ENCODE measurements around the gene VIM. TPM values are rescaled to one million over a fixed set of nuclear protein-coding genes. Genes with fewer than 3 reads are reported as not detected.

VIM gene
- total RNA-seq, 1 donor from 2014 or later: 375 TPM

DNA sequence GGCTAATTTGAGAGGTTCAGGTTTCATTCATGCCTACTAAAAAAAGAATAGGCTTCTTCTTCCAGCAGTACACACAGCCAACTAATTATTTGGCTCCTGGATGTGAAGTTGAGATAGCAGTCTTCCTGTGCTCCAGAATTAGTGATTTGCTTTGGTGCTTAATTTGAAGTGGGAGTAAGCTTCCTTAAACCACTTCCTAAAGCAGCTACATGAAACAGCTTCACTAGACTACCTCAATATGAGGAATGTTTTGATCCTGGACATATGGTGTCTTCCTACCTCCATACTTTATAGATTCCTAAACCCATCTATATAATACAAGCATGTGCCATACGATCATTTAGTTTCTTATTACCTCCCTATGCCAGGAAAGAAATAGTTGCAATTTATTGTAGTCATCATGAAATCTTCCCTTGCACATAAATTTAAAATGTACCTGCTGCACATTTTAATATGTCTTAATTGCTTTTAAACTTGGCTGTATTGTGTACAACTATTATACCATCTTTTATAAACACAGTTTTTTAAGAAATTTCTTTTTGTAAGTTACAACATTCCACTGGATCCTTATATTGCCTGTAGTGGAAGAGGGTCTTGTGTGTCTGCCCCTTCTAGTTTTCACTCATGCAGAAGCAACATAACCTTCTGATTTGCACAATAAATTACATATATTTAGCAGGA is 8.6 kb downstream of the VIM start:
- no peak for DNase-seq
- TF ChIP-seq, protein P1, sequence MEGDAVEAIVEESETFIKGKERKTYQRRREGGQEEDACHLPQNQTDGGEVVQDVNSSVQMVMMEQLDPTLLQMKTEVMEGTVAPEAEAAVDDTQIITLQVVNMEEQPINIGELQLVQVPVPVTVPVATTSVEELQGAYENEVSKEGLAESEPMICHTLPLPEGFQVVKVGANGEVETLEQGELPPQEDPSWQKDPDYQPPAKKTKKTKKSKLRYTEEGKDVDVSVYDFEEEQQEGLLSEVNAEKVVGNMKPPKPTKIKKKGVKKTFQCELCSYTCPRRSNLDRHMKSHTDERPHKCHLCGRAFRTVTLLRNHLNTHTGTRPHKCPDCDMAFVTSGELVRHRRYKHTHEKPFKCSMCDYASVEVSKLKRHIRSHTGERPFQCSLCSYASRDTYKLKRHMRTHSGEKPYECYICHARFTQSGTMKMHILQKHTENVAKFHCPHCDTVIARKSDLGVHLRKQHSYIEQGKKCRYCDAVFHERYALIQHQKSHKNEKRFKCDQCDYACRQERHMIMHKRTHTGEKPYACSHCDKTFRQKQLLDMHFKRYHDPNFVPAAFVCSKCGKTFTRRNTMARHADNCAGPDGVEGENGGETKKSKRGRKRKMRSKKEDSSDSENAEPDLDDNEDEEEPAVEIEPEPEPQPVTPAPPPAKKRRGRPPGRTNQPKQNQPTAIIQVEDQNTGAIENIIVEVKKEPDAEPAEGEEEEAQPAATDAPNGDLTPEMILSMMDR (IDR thresholded peaks at IDR 0.05; ENCODE audit: borderline replicate concordance): no peak
- Histone ChIP-seq H3K4me3 (peak overlapping the region; percentile 90), H3K9me3 (replicated peaks) (peaks cover under 1% of the 10 kb centered on the region), H3K27ac (replicated peaks) (peak overlapping the region; percentile 100), H3K36me3 (peaks cover 59% of the 10 kb centered on the region), H3K4me1 (peaks cover 56% of the 10 kb centered on the region), H3K27me3 (ENCODE audit: low read depth) (peaks cover 25% of the 10 kb centered on the region)
- intact Hi-C loops (cut with micrococcal nuclease): no loop called here

DNA sequence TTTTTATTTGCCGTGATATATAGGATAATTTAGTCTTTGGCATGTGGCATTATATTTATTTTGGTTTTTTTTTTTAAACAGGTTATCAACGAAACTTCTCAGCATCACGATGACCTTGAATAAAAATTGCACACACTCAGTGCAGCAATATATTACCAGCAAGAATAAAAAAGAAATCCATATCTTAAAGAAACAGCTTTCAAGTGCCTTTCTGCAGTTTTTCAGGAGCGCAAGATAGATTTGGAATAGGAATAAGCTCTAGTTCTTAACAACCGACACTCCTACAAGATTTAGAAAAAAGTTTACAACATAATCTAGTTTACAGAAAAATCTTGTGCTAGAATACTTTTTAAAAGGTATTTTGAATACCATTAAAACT is 9.1 kb downstream of the VIM start:
- Histone ChIP-seq H3K27me3 (ENCODE audit: low read depth) (peaks cover 19% of the 10 kb centered on the region), H3K36me3 (peaks cover 54% of the 10 kb centered on the region), H3K4me1 (peaks cover 51% of the 10 kb centered on the region), H3K4me3 (no peak overlapping the region), H3K9me3 (replicated peaks) (peaks cover 6% of the 10 kb centered on the region), H3K27ac (replicated peaks) (peak overlapping the region; percentile 100)
- TF ChIP-seq, protein P1 (IDR thresholded peaks at IDR 0.05; ENCODE audit: borderline replicate concordance): no peak
- intact Hi-C loops (cut with micrococcal nuclease): no loop called here
- no peak for DNase-seq

DNA sequence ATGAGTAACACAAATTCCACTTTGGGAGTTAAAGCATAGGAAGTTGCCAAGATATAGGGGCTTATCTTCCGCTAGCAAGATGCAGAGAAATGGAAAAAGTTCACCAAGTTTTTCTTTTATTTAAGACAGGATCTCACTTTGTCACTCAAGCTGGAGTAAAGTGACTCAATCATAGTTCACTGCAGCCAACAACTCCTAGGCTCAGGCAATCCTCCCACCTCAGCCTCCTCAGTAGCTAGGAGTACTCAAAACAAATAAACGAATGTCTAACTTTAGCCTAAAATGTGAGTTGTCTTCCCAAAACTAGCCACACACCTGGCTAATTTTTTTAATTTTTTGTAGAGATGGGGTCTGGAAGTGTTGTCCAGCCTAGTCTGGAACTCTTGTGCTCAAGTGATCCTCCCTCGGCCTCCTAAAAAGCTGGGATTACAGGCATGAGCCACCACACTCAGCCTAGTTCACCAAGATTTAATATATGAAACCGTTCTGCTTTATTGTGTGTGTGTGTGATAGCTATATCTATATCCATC is 9.9 kb downstream of the VIM start:
- Histone ChIP-seq H3K4me3 (no peak overlapping the region), H3K9me3 (replicated peaks) (peaks cover 6% of the 10 kb centered on the region), H3K27ac (replicated peaks) (no peak overlapping the region), H3K36me3 (peaks cover 46% of the 10 kb centered on the region), H3K27me3 (ENCODE audit: low read depth) (peaks cover 11% of the 10 kb centered on the region), H3K4me1 (peaks cover 43% of the 10 kb centered on the region)
- TF ChIP-seq, protein P1 (IDR thresholded peaks at IDR 0.05; ENCODE audit: borderline replicate concordance): no peak
- DNase-seq: no peak
- intact Hi-C loops (cut with micrococcal nuclease): no loop called here

DNA sequence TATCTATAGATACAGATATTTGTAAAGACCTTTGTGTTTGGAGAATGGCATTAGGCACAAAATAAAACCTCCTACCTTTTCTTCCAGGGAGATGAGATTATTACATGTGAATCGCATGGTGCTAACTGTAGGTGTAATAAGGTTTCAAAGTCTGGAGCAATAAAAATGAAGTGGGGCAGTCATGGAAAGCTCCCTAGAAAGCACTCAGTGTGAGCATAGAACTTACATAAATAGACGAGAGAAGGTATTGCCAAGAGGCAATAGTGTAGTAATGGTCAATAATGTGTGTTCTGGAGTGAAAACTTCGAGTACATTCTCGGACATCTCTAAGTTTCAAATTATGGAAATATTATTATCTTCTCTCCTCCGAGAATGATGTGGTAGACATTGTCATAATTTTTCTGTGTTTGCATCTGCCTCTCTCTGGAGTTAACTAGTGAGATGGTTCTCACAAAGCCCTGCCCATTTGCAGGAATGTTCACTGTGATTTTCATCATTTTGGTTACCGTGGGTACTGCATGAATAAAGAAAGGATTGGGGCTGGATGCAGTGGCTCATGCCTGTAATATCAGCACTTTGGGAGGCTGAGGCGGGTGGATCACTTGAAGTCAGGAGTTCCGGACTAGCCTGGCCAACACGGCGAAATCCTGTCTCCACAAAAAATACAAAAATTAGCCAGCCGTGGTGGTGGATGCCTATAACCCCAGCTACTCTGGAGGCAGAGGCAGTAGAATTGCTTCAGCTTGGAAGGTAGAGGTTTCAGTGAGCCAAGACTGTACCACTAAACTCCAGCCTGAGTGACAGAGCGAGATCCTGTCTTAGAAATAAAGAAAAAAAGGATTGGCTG is 10.6 kb downstream of the VIM start:
- peaks cover 6% of the 10 kb centered on the region for H3K27me3 ChIP-seq (ENCODE audit: low read depth)
- TF ChIP-seq, protein P1 (IDR thresholded peaks at IDR 0.05; ENCODE audit: borderline replicate concordance): no peak
- peaks cover 6% of the 10 kb centered on the region for H3K9me3 ChIP-seq (replicated peaks)
- H3K4me1 ChIP-seq: peaks cover 36% of the 10 kb centered on the region
- intact Hi-C loops (cut with micrococcal nuclease): no loop called here
- no peak overlapping the region for H3K4me3 ChIP-seq
- H3K27ac ChIP-seq (replicated peaks): peak overlapping the region; percentile 44
- DNase-seq: no peak
- H3K36me3 ChIP-seq: peaks cover 39% of the 10 kb centered on the region

DNA sequence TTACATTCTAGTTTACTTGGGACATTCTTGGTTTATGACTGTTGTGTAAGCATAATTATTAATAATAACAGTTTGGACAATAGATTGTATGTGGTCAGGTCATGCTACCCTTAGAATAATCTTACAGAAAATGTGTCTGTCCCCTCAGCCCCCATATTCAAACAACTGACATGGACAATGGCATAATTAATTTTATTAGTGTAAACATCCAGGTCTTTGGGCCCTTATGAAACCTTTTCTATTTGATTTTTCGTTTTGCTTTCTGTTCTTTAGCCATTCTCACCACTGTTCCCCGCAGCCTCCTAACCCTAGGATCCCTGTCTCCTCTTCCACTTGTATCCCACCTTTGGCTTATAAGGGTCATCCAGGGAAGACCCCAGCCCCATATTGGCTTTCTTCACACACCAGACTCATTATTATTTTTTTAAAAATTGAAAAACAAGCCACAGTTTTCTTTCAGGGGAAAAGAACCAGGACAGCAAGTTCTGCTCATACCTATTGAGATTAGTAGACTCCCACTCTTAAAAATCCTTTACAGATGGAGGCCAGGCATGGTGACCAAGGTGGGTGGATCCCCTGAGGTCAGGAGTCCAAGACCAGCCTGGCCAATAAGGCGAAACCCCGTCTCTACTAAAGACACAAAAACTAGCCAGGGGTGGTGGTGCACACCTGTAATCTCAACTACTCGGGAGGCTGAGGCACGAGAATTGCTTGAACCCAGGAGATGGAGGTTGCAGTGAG is 11.5 kb downstream of the VIM start:
- peaks cover 27% of the 10 kb centered on the region for H3K4me1 ChIP-seq
- no peaks in the 10 kb centered on the region for H3K27me3 ChIP-seq (ENCODE audit: low read depth)
- no peak overlapping the region for H3K4me3 ChIP-seq
- peak overlapping the region; percentile 44 for H3K27ac ChIP-seq (replicated peaks)
- no peak for DNase-seq
- H3K9me3 ChIP-seq (replicated peaks): peaks cover 6% of the 10 kb centered on the region
- intact Hi-C loops (cut with micrococcal nuclease): no loop called here
- peaks cover 30% of the 10 kb centered on the region for H3K36me3 ChIP-seq
- TF ChIP-seq, protein P1 (IDR thresholded peaks at IDR 0.05; ENCODE audit: borderline replicate concordance): no peak

Measured in left ventricle myocardium inferior (tissue), 1 donor.